GM12875 (cell line): ENCODE results near the gene PAPSS2.
"Not testable (repeated sequence)": the region's sequence is repeated elsewhere in the genome, so short reads cannot be mapped to it uniquely, and the experiment has no call there.

Experiments used
- H3K4me3 ChIP-seq: one replicate; pipeline ENCODE4 v1.5.1; 2011; ENCODE audit warnings: low read depth, low read length, control low read depth
- CTCF ChIP-seq: IDR thresholded peaks from 2 replicates; pipeline ENCODE4 v1.5.1; 2011; ENCODE audit warnings: low read depth, mild to moderate bottlenecking, control low read depth, inconsistent platforms, low read length, moderate library complexity, borderline replicate concordance; ENCODE audit not compliant: insufficient read depth

Gene PAPSS2

GRCh38 chr10:87619705-87620104 lies 40.0 kb upstream of the PAPSS2 start:
- no peak for TF ChIP-seq CTCF
- H3K4me3 ChIP-seq: no peak overlapping the region

GRCh38 chr10:87621440-87621839 lies 38.2 kb upstream of the PAPSS2 start:
- H3K4me3 ChIP-seq: not testable (repeated sequence)

GRCh38 chr10:87622314-87623004 lies 37.2 kb upstream of the PAPSS2 start:
- no peak overlapping the region for H3K4me3 ChIP-seq
- TF ChIP-seq CTCF: peak; percentile 47; the same call in 1 of the 2 replicates

- no peak for TF ChIP-seq CTCF
- no peak overlapping the region for H3K4me3 ChIP-seq
Measured at GRCh38 chr10:87623191-87623590, 36.5 kb upstream of the PAPSS2 start.

- TF ChIP-seq CTCF: no peak
- no peak overlapping the region for H3K4me3 ChIP-seq
Measured at GRCh38 chr10:87625661-87626060, 34.0 kb upstream of the PAPSS2 start.

GRCh38 chr10:87626422-87626892 lies 33.2 kb upstream of the PAPSS2 start:
- TF ChIP-seq CTCF: no peak
- no peak overlapping the region for H3K4me3 ChIP-seq

GRCh38 chr10:87630171-87630570 lies 29.5 kb upstream of the PAPSS2 start:
- H3K4me3 ChIP-seq: no peak overlapping the region
- no peak for TF ChIP-seq CTCF
